ENCODE measurements around the gene GJB4.

DNA sequence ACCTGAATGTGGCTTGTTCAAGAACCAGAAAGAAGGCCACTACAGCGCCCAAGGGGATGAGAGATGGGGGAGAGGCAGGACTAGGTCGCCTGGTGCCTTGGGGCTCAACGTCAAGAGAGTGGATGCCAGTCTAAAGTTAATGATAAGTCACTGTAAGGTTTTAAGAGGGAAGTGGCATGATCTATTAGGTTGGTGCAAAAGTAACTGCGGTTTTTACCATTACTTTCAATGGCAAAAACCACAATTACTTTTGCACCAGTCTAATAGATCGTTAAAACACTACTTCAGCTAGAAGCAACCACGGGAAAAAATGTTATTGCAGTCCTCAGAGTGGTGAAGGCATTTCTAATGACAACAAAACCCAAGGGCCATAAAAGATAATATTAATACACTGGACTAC is 18.8 kb downstream of the GJB4 start:
- TF ChIP-seq, protein P1, sequence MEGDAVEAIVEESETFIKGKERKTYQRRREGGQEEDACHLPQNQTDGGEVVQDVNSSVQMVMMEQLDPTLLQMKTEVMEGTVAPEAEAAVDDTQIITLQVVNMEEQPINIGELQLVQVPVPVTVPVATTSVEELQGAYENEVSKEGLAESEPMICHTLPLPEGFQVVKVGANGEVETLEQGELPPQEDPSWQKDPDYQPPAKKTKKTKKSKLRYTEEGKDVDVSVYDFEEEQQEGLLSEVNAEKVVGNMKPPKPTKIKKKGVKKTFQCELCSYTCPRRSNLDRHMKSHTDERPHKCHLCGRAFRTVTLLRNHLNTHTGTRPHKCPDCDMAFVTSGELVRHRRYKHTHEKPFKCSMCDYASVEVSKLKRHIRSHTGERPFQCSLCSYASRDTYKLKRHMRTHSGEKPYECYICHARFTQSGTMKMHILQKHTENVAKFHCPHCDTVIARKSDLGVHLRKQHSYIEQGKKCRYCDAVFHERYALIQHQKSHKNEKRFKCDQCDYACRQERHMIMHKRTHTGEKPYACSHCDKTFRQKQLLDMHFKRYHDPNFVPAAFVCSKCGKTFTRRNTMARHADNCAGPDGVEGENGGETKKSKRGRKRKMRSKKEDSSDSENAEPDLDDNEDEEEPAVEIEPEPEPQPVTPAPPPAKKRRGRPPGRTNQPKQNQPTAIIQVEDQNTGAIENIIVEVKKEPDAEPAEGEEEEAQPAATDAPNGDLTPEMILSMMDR (IDR thresholded peaks at IDR 0.05), result no peak
- TF ChIP-seq ELF4 (CRISPR knock-in tag; IDR thresholded peaks at IDR 0.05; ENCODE audit: low read depth) (no peak), E2F5 (CRISPR knock-in tag; IDR thresholded peaks at IDR 0.05) (no peak), ZNF512 (CRISPR knock-in tag; IDR thresholded peaks at IDR 0.05; ENCODE audit: borderline replicate concordance) (no peak), ZNF317 (CRISPR knock-in tag; IDR thresholded peaks at IDR 0.05; ENCODE audit: borderline replicate concordance, low read depth) (no peak), ZNF263 (CRISPR knock-in tag; IDR thresholded peaks at IDR 0.05; ENCODE audit: low read depth) (no peak)
- TF ChIP-seq, protein P2, sequence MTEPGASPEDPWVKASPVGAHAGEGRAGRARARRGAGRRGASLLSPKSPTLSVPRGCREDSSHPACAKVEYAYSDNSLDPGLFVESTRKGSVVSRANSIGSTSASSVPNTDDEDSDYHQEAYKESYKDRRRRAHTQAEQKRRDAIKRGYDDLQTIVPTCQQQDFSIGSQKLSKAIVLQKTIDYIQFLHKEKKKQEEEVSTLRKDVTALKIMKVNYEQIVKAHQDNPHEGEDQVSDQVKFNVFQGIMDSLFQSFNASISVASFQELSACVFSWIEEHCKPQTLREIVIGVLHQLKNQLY (CRISPR knock-in tag; IDR thresholded peaks at IDR 0.05), result no peak
- TF ChIP-seq, protein P3, sequence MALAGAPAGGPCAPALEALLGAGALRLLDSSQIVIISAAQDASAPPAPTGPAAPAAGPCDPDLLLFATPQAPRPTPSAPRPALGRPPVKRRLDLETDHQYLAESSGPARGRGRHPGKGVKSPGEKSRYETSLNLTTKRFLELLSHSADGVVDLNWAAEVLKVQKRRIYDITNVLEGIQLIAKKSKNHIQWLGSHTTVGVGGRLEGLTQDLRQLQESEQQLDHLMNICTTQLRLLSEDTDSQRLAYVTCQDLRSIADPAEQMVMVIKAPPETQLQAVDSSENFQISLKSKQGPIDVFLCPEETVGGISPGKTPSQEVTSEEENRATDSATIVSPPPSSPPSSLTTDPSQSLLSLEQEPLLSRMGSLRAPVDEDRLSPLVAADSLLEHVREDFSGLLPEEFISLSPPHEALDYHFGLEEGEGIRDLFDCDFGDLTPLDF (CRISPR knock-in tag; IDR thresholded peaks at IDR 0.05), result no peak
